ENCODE results near the gene NUDT2.
"Not testable (repeated sequence)": the region's sequence is repeated elsewhere in the genome, so short reads cannot be mapped to it uniquely, and the experiment has no call there.

Gene NUDT2

GRCh38 chr9:34362614-34363214 is 33.3 kb downstream of the NUDT2 start:
- Histone ChIP-seq H3K9me3 (no peaks in the 10 kb centered on the region), H3K36me3 (peaks cover 0 to 4% (median 0%) of the 10 kb centered on the region in 3 donors), H3K4me1 (no peaks in the 10 kb centered on the region), H3K4me3 (no peak overlapping the region), H3K27me3 (no peaks in the 10 kb centered on the region), H3K27ac (no peak overlapping the region)
- DNase-seq = peak in 1 of 2 donors; percentile 13
- intact Hi-C loops (cut with DNase I; ENCODE audit: low total_unique reads) = no loop called here
- no peak for TF ChIP-seq CTCF (IDR thresholded peaks at IDR 0.05)

GRCh38 chr9:34363619-34364351 is 34.4 kb downstream of the NUDT2 start:
- no peak for TF ChIP-seq CTCF (IDR thresholded peaks at IDR 0.05)
- H3K4me1 ChIP-seq = no peaks in the 10 kb centered on the region
- H3K9me3 ChIP-seq = no peaks in the 10 kb centered on the region
- H3K27ac ChIP-seq = no peak overlapping the region
- no peaks in the 10 kb centered on the region for H3K27me3 ChIP-seq
- intact Hi-C loops (cut with DNase I; ENCODE audit: low total_unique reads) = no loop called here
- H3K36me3 ChIP-seq = peaks cover 0 to 11% (median 5%) of the 10 kb centered on the region in 3 donors
- DNase-seq = peak in 1 of 2 donors; percentile 60
- H3K4me3 ChIP-seq = no peak overlapping the region

- DNase-seq = no peak
Observed at GRCh38 chr9:34365282-34365681, 35.9 kb downstream of the NUDT2 start.

GRCh38 chr9:34366365-34366764 is 37.0 kb downstream of the NUDT2 start:
- Histone ChIP-seq H3K27me3 (peaks cover 0 to 5% of the 10 kb centered on the region in 2 donors), H3K9me3 (peaks cover 0 to 4% (median 0%) of the 10 kb centered on the region in 3 donors), H3K4me1 (no peaks in the 10 kb centered on the region), H3K4me3 (no peak overlapping the region), H3K36me3 (peaks cover 5 to 25% (median 16%) of the 10 kb centered on the region in 3 donors), H3K27ac (no peak overlapping the region)
- TF ChIP-seq CTCF (IDR thresholded peaks at IDR 0.05) = no peak
- no peak for DNase-seq
- intact Hi-C loops (cut with DNase I; ENCODE audit: low total_unique reads) = no loop called here

More at GRCh38 chr9:34365282-34365681, 35.9 kb downstream of the NUDT2 start:
- peaks cover 0 to 16% (median 6%) of the 10 kb centered on the region in 3 donors for H3K36me3 ChIP-seq
- H3K4me3 ChIP-seq = no peak overlapping the region
- no peaks in the 10 kb centered on the region for H3K4me1 ChIP-seq
- H3K27me3 ChIP-seq = no peaks in the 10 kb centered on the region
- no peak overlapping the region for H3K27ac ChIP-seq
- intact Hi-C loops (cut with DNase I; ENCODE audit: low total_unique reads) = no loop called here
- H3K9me3 ChIP-seq = no peaks in the 10 kb centered on the region
- no peak for TF ChIP-seq CTCF (IDR thresholded peaks at IDR 0.05)

GRCh38 chr9:34367751-34368410 is 38.5 kb downstream of the NUDT2 start:
- intact Hi-C loops (cut with DNase I; ENCODE audit: low total_unique reads); H3K4me3 ChIP-seq; DNase-seq; H3K4me1 ChIP-seq; H3K27ac ChIP-seq: not testable (repeated sequence)
- Histone ChIP-seq H3K36me3 (peaks cover 7 to 40% (median 30%) of the 10 kb centered on the region in 3 donors), H3K27me3 (peaks cover 0 to 18% of the 10 kb centered on the region in 2 donors), H3K9me3 (peaks cover 0 to 12% (median 0%) of the 10 kb centered on the region in 3 donors)

- H3K27ac ChIP-seq; H3K4me1 ChIP-seq; H3K4me3 ChIP-seq; DNase-seq; intact Hi-C loops (cut with DNase I; ENCODE audit: low total_unique reads): not testable (repeated sequence)
- peaks cover 0 to 18% of the 10 kb centered on the region in 2 donors for H3K27me3 ChIP-seq
- H3K36me3 ChIP-seq = peaks cover 7 to 40% (median 30%) of the 10 kb centered on the region in 3 donors
- H3K9me3 ChIP-seq = peaks cover 0 to 12% (median 0%) of the 10 kb centered on the region in 3 donors
Observed at GRCh38 chr9:34368796-34369195, 39.4 kb downstream of the NUDT2 start.
